HG03039 (cell line): ENCODE measurements around the gene MICALL1.
"Not testable (repeated sequence)": the region's sequence is repeated elsewhere in the genome, so short reads cannot be mapped to it uniquely, and the experiment has no call there.

Experiments
- ATAC-seq: cut with Tn5 transposase; IDR thresholded peaks from one replicate; pipeline ENCODE4 v1.9.1; 2021; ENCODE audit warnings: mild to moderate bottlenecking, moderate library complexity; ENCODE audit not compliant: unreplicated experiment

Gene MICALL1

GRCh38 chr22:37929390-37929789 lies 23.3 kb downstream of the MICALL1 start:
- ATAC-seq: no peak

GRCh38 chr22:37930270-37930951 lies 24.3 kb downstream of the MICALL1 start:
- ATAC-seq: no peak

GRCh38 chr22:37930952-37931440 lies 24.9 kb downstream of the MICALL1 start:
- ATAC-seq: no peak

- ATAC-seq: no peak
Observed at GRCh38 chr22:37931893-37932389, 25.8 kb downstream of the MICALL1 start.

GRCh38 chr22:37932401-37932800 lies 26.3 kb downstream of the MICALL1 start:
- ATAC-seq: no peak

GRCh38 chr22:37932821-37933578 lies 26.9 kb downstream of the MICALL1 start:
- ATAC-seq: no peak

- ATAC-seq: peak; percentile 73
Observed at GRCh38 chr22:37933711-37934376, 27.7 kb downstream of the MICALL1 start.

- ATAC-seq: no peak
Observed at GRCh38 chr22:37940698-37941376, 34.7 kb downstream of the MICALL1 start.

GRCh38 chr22:37942133-37942532 lies 36.0 kb downstream of the MICALL1 start:
- no peak for ATAC-seq

GRCh38 chr22:37943136-37943824 lies 37.2 kb downstream of the MICALL1 start:
- ATAC-seq: no peak

- ATAC-seq: no peak
Observed at GRCh38 chr22:37943825-37944198, 37.7 kb downstream of the MICALL1 start.

GRCh38 chr22:37944423-37944822 lies 38.3 kb downstream of the MICALL1 start:
- not testable (repeated sequence) for ATAC-seq

GRCh38 chr22:37947142-37947795 lies 41.2 kb downstream of the MICALL1 start:
- ATAC-seq: not testable (repeated sequence)

- ATAC-seq: no peak
Observed at GRCh38 chr22:37951305-37951704, 45.2 kb downstream of the MICALL1 start.

- ATAC-seq: not testable (repeated sequence)
Observed at GRCh38 chr22:37952629-37953028, 46.5 kb downstream of the MICALL1 start.

GRCh38 chr22:37953062-37953436 lies 47.0 kb downstream of the MICALL1 start:
- peak; percentile 6 for ATAC-seq

- peak; percentile 76 for ATAC-seq
Observed at GRCh38 chr22:37953437-37954179, 47.5 kb downstream of the MICALL1 start, which contains the start of the genes C22orf23 and POLR2F. Gene C22orf23, minus strand, starts transcription at chr22:37953601. Its CDS starts 452 bp downstream, at chr22:37953149. Gene POLR2F, plus strand, starts transcription at chr22:37953699. Its CDS starts 89 bp downstream, at chr22:37953788.

- ATAC-seq: no peak
Observed at GRCh38 chr22:37954686-37955085, 48.6 kb downstream of the MICALL1 start.
